Stomach (tissue), 4 donors: ENCODE data around the gene ANTKMT.

Experiments
- EP300 ChIP-seq: sonication (generic); formaldehyde crosslinking; IDR thresholded peaks from one replicate; pipeline ENCODE4 v1.6.1; 2017; ENCODE audit warnings: antibody characterized with exemption
- POLR2A ChIP-seq, 4 donors: fragments of 450-650 bp; IDR thresholded peaks; one replicate each; pipeline ENCODE4 v1.6.1; 2016; ENCODE audit warnings: antibody characterized with exemption in 4 of 4, control low read depth in 2 of 4, mild to moderate bottlenecking in 1 of 4, moderate library complexity in 1 of 4
- TF ChIP-seq, protein P1 (sequence below), 7 experiments: fragments of 450-650 bp in 4 of 7; fragments of 200-600 bp in 3 of 7; sonication (generic) in 3 of 7; IDR thresholded peaks; one replicate each; pipeline ENCODE4 v1.5.1; 2016 to 2019; ENCODE audit warnings: antibody characterized with exemption in 7 of 7, control low read depth in 2 of 7, mild to moderate bottlenecking in 1 of 7

DNA sequence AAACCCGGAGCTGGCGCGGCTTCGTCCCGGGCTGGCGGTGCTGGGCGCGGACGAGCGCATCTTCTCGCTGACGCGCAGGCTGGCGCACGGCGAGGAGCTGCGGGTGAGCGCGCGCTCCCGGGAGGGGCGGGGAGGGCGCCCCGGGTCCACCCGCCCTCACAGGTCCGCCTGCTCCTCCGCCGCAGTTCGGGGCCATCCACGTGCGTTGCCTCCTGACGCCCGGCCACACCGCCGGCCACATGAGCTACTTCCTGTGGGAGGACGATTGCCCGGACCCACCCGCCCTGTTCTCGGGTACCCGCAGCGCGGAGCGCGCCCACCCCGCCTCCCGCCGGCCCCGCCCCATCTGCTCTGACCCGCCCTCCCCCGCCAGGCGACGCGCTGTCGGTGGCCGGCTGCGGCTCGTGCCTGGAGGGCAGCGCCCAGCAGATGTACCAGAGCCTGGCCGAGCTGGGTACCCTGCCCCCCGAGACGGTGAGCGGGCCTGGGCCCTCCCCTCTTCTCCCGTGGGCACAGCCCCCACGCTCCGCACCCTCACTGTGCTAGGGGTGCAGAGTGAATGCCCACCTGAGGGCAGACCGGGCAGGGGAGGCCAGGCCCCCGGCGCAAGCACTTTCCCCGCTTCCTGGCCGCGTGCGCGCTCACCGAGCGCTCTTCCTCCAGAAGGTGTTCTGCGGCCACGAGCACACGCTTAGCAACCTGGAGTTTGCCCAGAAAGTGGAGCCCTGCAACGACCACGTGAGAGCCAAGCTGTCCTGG is 7.4 kb downstream of the ANTKMT start:
- TF ChIP-seq, protein P1, sequence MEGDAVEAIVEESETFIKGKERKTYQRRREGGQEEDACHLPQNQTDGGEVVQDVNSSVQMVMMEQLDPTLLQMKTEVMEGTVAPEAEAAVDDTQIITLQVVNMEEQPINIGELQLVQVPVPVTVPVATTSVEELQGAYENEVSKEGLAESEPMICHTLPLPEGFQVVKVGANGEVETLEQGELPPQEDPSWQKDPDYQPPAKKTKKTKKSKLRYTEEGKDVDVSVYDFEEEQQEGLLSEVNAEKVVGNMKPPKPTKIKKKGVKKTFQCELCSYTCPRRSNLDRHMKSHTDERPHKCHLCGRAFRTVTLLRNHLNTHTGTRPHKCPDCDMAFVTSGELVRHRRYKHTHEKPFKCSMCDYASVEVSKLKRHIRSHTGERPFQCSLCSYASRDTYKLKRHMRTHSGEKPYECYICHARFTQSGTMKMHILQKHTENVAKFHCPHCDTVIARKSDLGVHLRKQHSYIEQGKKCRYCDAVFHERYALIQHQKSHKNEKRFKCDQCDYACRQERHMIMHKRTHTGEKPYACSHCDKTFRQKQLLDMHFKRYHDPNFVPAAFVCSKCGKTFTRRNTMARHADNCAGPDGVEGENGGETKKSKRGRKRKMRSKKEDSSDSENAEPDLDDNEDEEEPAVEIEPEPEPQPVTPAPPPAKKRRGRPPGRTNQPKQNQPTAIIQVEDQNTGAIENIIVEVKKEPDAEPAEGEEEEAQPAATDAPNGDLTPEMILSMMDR (IDR thresholded peaks at IDR 0.05) = no peak
- TF ChIP-seq POLR2A (IDR thresholded peaks at IDR 0.05) = no peak
- no peak for TF ChIP-seq EP300
